ENCODE measurements around the gene DUSP23. TPM values are rescaled to one million over a fixed set of nuclear protein-coding genes. Genes with fewer than 3 reads are reported as not detected.

The DUSP23 gene
- total and polyA plus RNA-seq, 10 of the 15 experiments (the other 5 are each of a cell fraction or from before 2014, with no cell fraction given), result 1.1 to 6.9 (median 4.1) TPM; not detected in 1

DNA sequence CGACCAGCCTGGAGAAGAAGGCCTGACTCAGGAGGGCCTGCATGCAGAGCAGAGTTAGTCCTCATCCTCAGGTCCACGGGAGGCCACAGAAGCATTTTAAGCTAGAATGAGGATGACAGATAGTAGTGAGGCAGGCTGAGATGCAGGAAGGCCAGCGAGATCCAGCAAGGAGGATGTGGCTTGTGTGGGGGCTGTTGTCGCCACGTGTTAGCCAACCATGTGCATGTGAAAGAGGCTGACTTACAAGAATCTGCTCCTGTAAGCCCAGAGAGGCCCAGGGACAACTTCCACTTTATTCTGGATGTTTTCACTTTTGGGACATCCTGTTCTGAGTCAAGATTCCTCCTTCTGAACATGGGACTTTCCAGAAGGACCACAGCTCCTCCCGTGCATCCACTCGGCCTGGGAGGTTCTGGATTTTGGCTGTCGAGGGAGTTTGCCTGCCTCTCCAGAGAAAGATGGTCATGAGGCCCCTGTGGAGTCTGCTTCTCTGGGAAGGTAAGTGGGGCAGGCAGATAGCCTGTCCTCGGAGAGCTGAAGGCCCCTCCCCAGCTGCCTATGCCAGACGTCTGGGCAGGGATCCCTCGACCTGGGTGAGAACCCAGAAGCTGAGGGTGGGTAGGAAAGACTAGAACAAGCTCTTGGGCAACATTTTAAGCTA, 45.8 kb downstream of the DUSP23 start, which contains the start of gene SLAMF8 (continued):
- TF ChIP-seq, protein P1, sequence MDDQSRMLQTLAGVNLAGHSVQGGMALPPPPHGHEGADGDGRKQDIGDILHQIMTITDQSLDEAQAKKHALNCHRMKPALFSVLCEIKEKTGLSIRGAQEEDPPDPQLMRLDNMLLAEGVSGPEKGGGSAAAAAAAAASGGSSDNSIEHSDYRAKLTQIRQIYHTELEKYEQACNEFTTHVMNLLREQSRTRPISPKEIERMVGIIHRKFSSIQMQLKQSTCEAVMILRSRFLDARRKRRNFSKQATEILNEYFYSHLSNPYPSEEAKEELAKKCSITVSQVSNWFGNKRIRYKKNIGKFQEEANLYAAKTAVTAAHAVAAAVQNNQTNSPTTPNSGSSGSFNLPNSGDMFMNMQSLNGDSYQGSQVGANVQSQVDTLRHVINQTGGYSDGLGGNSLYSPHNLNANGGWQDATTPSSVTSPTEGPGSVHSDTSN (IDR thresholded peaks at IDR 0.05; ENCODE audit: insufficient replicate concordance, low read depth, low read length), result no peak
- TF ChIP-seq, protein P2, sequence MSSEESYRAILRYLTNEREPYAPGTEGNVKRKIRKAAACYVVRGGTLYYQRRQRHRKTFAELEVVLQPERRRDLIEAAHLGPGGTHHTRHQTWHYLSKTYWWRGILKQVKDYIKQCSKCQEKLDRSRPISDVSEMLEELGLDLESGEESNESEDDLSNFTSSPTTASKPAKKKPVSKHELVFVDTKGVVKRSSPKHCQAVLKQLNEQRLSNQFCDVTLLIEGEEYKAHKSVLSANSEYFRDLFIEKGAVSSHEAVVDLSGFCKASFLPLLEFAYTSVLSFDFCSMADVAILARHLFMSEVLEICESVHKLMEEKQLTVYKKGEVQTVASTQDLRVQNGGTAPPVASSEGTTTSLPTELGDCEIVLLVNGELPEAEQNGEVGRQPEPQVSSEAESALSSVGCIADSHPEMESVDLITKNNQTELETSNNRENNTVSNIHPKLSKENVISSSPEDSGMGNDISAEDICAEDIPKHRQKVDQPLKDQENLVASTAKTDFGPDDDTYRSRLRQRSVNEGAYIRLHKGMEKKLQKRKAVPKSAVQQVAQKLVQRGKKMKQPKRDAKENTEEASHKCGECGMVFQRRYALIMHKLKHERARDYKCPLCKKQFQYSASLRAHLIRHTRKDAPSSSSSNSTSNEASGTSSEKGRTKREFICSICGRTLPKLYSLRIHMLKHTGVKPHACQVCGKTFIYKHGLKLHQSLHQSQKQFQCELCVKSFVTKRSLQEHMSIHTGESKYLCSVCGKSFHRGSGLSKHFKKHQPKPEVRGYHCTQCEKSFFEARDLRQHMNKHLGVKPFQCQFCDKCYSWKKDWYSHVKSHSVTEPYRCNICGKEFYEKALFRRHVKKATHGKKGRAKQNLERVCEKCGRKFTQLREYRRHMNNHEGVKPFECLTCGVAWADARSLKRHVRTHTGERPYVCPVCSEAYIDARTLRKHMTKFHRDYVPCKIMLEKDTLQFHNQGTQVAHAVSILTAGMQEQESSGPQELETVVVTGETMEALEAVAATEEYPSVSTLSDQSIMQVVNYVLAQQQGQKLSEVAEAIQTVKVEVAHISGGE (CRISPR knock-in tag; IDR thresholded peaks at IDR 0.05), result no peak
- TF ChIP-seq, protein P3, sequence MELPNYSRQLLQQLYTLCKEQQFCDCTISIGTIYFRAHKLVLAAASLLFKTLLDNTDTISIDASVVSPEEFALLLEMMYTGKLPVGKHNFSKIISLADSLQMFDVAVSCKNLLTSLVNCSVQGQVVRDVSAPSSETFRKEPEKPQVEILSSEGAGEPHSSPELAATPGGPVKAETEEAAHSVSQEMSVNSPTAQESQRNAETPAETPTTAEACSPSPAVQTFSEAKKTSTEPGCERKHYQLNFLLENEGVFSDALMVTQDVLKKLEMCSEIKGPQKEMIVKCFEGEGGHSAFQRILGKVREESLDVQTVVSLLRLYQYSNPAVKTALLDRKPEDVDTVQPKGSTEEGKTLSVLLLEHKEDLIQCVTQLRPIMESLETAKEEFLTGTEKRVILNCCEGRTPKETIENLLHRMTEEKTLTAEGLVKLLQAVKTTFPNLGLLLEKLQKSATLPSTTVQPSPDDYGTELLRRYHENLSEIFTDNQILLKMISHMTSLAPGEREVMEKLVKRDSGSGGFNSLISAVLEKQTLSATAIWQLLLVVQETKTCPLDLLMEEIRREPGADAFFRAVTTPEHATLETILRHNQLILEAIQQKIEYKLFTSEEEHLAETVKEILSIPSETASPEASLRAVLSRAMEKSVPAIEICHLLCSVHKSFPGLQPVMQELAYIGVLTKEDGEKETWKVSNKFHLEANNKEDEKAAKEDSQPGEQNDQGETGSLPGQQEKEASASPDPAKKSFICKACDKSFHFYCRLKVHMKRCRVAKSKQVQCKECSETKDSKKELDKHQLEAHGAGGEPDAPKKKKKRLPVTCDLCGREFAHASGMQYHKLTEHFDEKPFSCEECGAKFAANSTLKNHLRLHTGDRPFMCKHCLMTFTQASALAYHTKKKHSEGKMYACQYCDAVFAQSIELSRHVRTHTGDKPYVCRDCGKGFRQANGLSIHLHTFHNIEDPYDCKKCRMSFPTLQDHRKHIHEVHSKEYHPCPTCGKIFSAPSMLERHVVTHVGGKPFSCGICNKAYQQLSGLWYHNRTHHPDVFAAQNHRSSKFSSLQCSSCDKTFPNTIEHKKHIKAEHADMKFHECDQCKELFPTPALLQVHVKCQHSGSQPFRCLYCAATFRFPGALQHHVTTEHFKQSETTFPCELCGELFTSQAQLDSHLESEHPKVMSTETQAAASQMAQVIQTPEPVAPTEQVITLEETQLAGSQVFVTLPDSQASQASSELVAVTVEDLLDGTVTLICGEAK (IDR thresholded peaks at IDR 0.05; ENCODE audit: borderline replicate concordance), result no peak

All from GM12878 (cell line).